Spleen (tissue), 11 donors: ENCODE data around the gene ADCY2. TPM values are rescaled to one million over a fixed set of nuclear protein-coding genes. Genes with fewer than 3 reads are reported as not detected.

ENCODE experiments used
- DNase-seq: peaks from one replicate; pipeline ENCODE4 v3.0.0-alpha.2; 2020
- H3K27ac ChIP-seq, 8 donors: fragments of 200-600 bp; sonication (generic) in 7 of 8; 1 replicate in 4 of 8; 2 replicates in 4 of 8; pipeline versions ENCODE4 v1.5.0 to v1.8.0; 2016 to 2021; ENCODE audit warnings: inconsistent platforms in 4 of 8, mild to moderate bottlenecking in 4 of 8, moderate library complexity in 1 of 8
- H3K27me3 ChIP-seq, 7 donors: fragments of 200-600 bp; sonication (generic) in 6 of 7; replicated peaks in 1 of 7; 1 replicate in 4 of 7; 2 replicates in 3 of 7; pipeline versions ENCODE4 v1.5.0 to v1.8.0; 2016 to 2021; ENCODE audit warnings: inconsistent platforms in 3 of 7, mild to moderate bottlenecking in 1 of 7
- H3K36me3 ChIP-seq, 6 donors: fragments of 200-600 bp; sonication (generic) in 5 of 6; 1 replicate in 4 of 6; 2 replicates in 2 of 6; pipeline versions ENCODE4 v1.5.0 to v1.8.0; 2016 to 2021; ENCODE audit warnings: inconsistent platforms in 2 of 6
- H3K4me1 ChIP-seq, 6 donors: fragments of 200-600 bp; sonication (generic) in 5 of 6; 1 replicate in 3 of 6; 2 replicates in 3 of 6; pipeline versions ENCODE4 v1.5.0 to v1.8.0; 2016 to 2021; ENCODE audit warnings: inconsistent platforms in 3 of 6
- H3K4me3 ChIP-seq, 8 donors: fragments of 200-600 bp; sonication (generic) in 7 of 8; 1 replicate in 4 of 8; 2 replicates in 4 of 8; pipeline versions ENCODE4 v1.5.0 to v1.8.0; 2016 to 2021; ENCODE audit warnings: inconsistent platforms in 4 of 8, mild to moderate bottlenecking in 4 of 8, moderate library complexity in 2 of 8
- H3K9me3 ChIP-seq, 8 donors: fragments of 200-600 bp; sonication (generic) in 7 of 8; 1 replicate in 4 of 8; 2 replicates in 4 of 8; pipeline versions ENCODE4 v1.5.0 to v1.8.0; 2016 to 2021; ENCODE audit warnings: inconsistent platforms in 4 of 8
- POLR2A ChIP-seq, 3 donors: fragments of 450-650 bp; IDR thresholded peaks; one replicate each; pipeline ENCODE4 v1.5.1; 2017; ENCODE audit warnings: antibody characterized with exemption in 3 of 3, mild to moderate bottlenecking in 1 of 3
- POLR2AphosphoS5 ChIP-seq, 3 donors: sonication (generic); formaldehyde crosslinking; IDR thresholded peaks; one replicate each; pipeline ENCODE4 v1.5.1; 2017; ENCODE audit warnings: antibody characterized with exemption in 3 of 3
- WGBS, 5 donors: extraction: QIAGEN DNeasy Blood & Tissue Kit in 3 of 5; methylation state at CpG; one replicate each; pipeline versions ENCODE4 v1.1.5 to v1.1.7; 2013 to 2018; 5-methylcytosine and 5-hydroxymethylcytosine counted together
- intact Hi-C: fragments of 100-400 bp; cut with DNase I; formaldehyde crosslinking; loops from one replicate; pipeline ENCODE4 v1.15.0; 2023; ENCODE audit warnings: low total_unique reads
- polyA plus RNA-seq, 3 donors: library from polyadenylated mRNA; stranded (reverse); fragments of 200-250 nt; gene quantifications; one replicate each; pipeline ENCODE4 v1.2.1, GENCODE V29; 2013
- total RNA-seq, 7 donors: library from RNA; depleted of rRNA in 3 of 7; stranded (reverse); fragments of >200 nt in 3 of 7; fragmentation: NEBNext Ultra II Directional in 4 of 7; extraction: Animal tissue kit (Norgen Biotek cat#: 25700) in 4 of 7; gene quantifications; one replicate each; pipeline versions ENCODE4 v1.1.0 to v1.2.1, GENCODE V29; 2016 to 2021
- TF ChIP-seq, protein P1 (sequence below), 11 experiments: fragments of 200-600 bp in 7 of 11; fragments of 450-650 bp in 4 of 11; sonication (generic) in 4 of 11; IDR thresholded peaks in 8 of 11; conservative IDR thresholded peaks in 3 of 11; 1 replicate in 7 of 11; 2 replicates in 4 of 11; pipeline versions ENCODE4 v1.4.0 to v1.8.0; 2016 to 2021; ENCODE audit warnings: antibody characterized with exemption in 11 of 11, inconsistent platforms in 4 of 11, mild to moderate bottlenecking in 1 of 11
- donor health status: healthy with polysubstance abuse.
- donor health status: DM: no; HTN: no; CAD: no; lungs with moderate emphysema.
- donor health status: DM: no; HTN: no; CAD: no.
- donor health status: Bipolar disorder and iron deficiency.
- donor health status: healthy.
- donor health status: DM: no; HTN: no; CAD: no.
- donor health status: DM: yes; HTN: yes; CAD: no.

Gene ADCY2
- total and polyA plus RNA-seq, 10 donors, result 0.02 to 1.5 (median 0.18) TPM

DNA sequence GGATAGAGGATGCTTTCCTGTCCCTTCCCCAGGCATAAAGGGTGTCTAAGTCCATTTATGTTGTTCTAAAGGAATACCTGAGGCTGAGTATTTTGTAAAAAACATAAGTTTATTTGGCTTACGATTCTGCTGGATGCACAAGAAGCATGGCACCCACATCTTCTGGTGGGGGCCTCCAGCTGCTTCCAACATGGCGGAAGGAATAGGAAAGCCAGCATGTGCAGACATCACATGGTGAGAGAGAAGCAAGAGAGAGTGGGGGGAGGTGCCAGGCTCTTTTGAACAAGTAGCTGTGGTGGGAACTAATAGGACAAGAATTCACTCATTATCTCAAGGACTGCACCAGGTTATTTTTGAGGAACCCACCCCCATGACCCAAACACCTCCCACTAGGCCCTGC is 77.2 kb downstream of the ADCY2 start:
- Histone ChIP-seq H3K27ac (no peak overlapping the region), H3K9me3 (peaks cover 0 to 27% (median 15%) of the 10 kb centered on the region in 8 donors), H3K27me3 (no peaks in the 10 kb centered on the region), H3K4me3 (no peak overlapping the region), H3K4me1 (no peaks in the 10 kb centered on the region), H3K36me3 (no peaks in the 10 kb centered on the region)
- intact Hi-C loops, result no loop called here
- 74 to 85% (median 75%) methylated on average over 2 of the region's 2 CpGs for WGBS, 5 donors
- no peak for TF ChIP-seq POLR2AphosphoS5 (IDR thresholded peaks at IDR 0.05)
- TF ChIP-seq, protein P1, sequence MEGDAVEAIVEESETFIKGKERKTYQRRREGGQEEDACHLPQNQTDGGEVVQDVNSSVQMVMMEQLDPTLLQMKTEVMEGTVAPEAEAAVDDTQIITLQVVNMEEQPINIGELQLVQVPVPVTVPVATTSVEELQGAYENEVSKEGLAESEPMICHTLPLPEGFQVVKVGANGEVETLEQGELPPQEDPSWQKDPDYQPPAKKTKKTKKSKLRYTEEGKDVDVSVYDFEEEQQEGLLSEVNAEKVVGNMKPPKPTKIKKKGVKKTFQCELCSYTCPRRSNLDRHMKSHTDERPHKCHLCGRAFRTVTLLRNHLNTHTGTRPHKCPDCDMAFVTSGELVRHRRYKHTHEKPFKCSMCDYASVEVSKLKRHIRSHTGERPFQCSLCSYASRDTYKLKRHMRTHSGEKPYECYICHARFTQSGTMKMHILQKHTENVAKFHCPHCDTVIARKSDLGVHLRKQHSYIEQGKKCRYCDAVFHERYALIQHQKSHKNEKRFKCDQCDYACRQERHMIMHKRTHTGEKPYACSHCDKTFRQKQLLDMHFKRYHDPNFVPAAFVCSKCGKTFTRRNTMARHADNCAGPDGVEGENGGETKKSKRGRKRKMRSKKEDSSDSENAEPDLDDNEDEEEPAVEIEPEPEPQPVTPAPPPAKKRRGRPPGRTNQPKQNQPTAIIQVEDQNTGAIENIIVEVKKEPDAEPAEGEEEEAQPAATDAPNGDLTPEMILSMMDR (IDR thresholded peaks at IDR 0.05 in 8 of 11, conservative IDR thresholded peaks at IDR 0.05 in 3 of 11), result no peak
- no peak for TF ChIP-seq POLR2A (IDR thresholded peaks at IDR 0.05)
- DNase-seq, result no peak

DNA sequence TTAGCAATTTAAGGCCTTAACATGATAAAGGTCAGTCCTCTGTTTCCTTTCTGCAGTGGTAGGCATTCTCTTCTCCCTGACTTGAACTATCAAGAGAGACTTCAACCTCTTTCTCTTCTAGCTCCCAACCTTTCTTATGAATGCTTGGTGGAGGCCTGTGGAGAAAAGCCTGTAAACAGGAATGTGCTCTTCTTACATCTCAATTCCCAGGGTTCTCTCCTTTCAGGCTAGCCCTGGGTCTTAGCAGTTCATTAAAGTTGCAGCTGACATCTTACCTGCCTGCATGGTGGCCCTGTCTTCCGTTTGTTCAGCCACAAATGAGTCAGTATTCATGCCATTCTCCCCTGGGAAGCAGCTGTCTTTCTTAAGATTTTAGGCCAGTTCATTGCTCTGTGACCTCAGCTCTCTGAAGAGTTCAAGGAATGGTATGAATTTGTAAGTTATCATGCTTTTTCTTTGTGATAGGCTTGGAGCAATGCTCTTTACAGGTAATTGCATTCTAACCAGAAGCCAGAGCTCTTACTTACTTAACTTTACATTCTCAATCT is 77.8 kb downstream of the ADCY2 start:
- intact Hi-C loops, result no loop called here
- Histone ChIP-seq H3K27me3 (no peaks in the 10 kb centered on the region), H3K36me3 (no peaks in the 10 kb centered on the region), H3K9me3 (peaks cover 0 to 27% (median 15%) of the 10 kb centered on the region in 8 donors), H3K4me3 (no peak overlapping the region), H3K4me1 (no peaks in the 10 kb centered on the region), H3K27ac (no peak overlapping the region)
- 23 to 56% (median 29%) methylated on average over 1 of the region's 1 CpG for WGBS, 5 donors
- no peak for DNase-seq
- TF ChIP-seq POLR2AphosphoS5 (IDR thresholded peaks at IDR 0.05) (no peak), POLR2A (IDR thresholded peaks at IDR 0.05) (no peak)
- TF ChIP-seq, protein P1 (IDR thresholded peaks at IDR 0.05 in 8 of 11, conservative IDR thresholded peaks at IDR 0.05 in 3 of 11), result no peak

DNA sequence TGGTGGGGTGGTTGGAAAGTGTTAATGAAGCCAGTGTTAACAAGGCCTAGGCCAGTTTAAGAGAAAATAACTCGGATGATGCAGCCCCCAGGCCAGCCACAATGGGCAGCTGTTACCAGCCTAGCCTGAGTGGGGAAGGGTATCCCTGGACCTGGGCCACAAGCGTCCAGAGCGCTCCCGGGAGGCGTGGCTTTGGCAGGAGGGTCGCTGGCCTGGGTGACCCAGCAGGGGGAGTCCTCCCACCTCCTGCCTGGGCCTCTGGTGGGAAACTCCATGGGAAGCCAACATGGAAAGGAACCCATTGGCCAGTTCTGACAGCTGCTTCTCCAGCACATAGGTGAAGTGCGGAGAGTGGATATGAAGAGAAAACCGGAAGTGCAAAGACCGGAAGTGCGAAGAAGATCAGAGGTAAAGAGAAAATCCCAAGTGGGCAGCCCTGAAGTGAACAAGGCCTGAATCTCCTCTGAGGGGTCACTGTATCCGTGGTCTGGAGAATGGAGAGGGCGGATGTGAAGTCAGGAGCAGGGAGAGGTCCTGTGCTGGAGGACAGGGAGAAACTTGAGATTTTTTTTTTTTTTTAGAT is 79.0 kb downstream of the ADCY2 start:
- WGBS, 5 donors, result 87 to 92% (median 88%) methylated on average over 12 of the region's 12 CpGs
- Histone ChIP-seq H3K36me3 (no peaks in the 10 kb centered on the region), H3K27me3 (no peaks in the 10 kb centered on the region), H3K27ac (no peak overlapping the region), H3K4me3 (no peak overlapping the region), H3K9me3 (peaks cover 0 to 27% (median 15%) of the 10 kb centered on the region in 8 donors), H3K4me1 (no peaks in the 10 kb centered on the region)
- no peak for DNase-seq
- TF ChIP-seq, protein P1 (IDR thresholded peaks at IDR 0.05 in 8 of 11, conservative IDR thresholded peaks at IDR 0.05 in 3 of 11), result no peak
- TF ChIP-seq POLR2A (IDR thresholded peaks at IDR 0.05), result no peak
- intact Hi-C loops, result no loop called here

DNA sequence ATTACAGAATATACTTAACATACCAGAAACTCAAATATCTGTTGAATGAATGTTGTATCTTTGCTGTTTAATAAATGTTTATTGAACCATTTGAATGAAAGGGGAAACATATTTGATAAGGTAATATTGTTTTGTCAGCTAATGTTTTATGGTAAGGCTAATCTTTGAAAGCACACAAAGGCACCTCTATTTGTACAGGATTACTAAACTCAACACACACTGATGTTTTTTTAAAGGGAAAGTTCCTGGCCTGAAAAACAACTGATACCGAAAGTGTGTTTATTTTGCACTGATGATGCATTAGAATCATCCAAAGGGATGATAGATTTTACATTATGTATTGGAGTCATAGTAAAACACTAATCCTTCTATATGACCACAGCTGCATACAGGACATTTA is 82.5 kb downstream of the ADCY2 start:
- 46 to 78% (median 71%) methylated on average over 1 of the region's 1 CpG for WGBS, 5 donors
- H3K4me1 ChIP-seq, result no peaks in the 10 kb centered on the region

More for the DNA sequence above, 82.5 kb downstream of the ADCY2 start:
- Histone ChIP-seq H3K27ac (no peak overlapping the region), H3K27me3 (no peaks in the 10 kb centered on the region), H3K4me3 (no peak overlapping the region), H3K36me3 (no peaks in the 10 kb centered on the region), H3K9me3 (peaks cover 0 to 13% (median 0%) of the 10 kb centered on the region in 8 donors)
- no peak for TF ChIP-seq POLR2A (IDR thresholded peaks at IDR 0.05)
- TF ChIP-seq POLR2AphosphoS5 (IDR thresholded peaks at IDR 0.05), result no peak
- TF ChIP-seq, protein P1 (IDR thresholded peaks at IDR 0.05 in 8 of 11, conservative IDR thresholded peaks at IDR 0.05 in 3 of 11), result no peak
- intact Hi-C loops, result no loop called here
- DNase-seq, result no peak
